Measurements from ENCODE around the gene C19orf38. TPM values are rescaled to one million over a fixed set of nuclear protein-coding genes. Genes with fewer than 3 reads are reported as not detected.

Gene C19orf38
- total RNA-seq, 4 donors from 2014 or later = 20.6 TPM; not detected in 3

- no peak for DNase-seq
- H3K4me1 ChIP-seq = no peaks in the 10 kb centered on the region
- H3K36me3 ChIP-seq = peaks cover 0 to 97% (median 0%) of the 10 kb centered on the region in 3 donors
- no peaks in the 10 kb centered on the region for H3K9me3 ChIP-seq
- no peak overlapping the region for H3K4me3 ChIP-seq
- TF ChIP-seq POLR2A (IDR thresholded peaks at IDR 0.05) (no peak), CTCF (IDR thresholded peaks at IDR 0.05) (no peak)
- peak overlapping the region; percentile 43 to 82 (median 63) for H3K27ac ChIP-seq
- no peaks in the 10 kb centered on the region for H3K27me3 ChIP-seq
Measured at GRCh38 chr19:10818301-10819123, 29.7 kb upstream of the C19orf38 start.

GRCh38 chr19:10819124-10820060 lies 28.8 kb upstream of the C19orf38 start:
- TF ChIP-seq CTCF (IDR thresholded peaks at IDR 0.05) = no peak
- no peak for TF ChIP-seq POLR2A (IDR thresholded peaks at IDR 0.05)
- Histone ChIP-seq H3K4me1 (no peaks in the 10 kb centered on the region), H3K27me3 (no peaks in the 10 kb centered on the region), H3K27ac (no peak overlapping the region), H3K4me3 (no peak overlapping the region), H3K36me3 (peaks cover 0 to 97% (median 0%) of the 10 kb centered on the region in 3 donors), H3K9me3 (no peaks in the 10 kb centered on the region)
- DNase-seq = no peak

- no peaks in the 10 kb centered on the region for H3K9me3 ChIP-seq
- no peak overlapping the region for H3K27ac ChIP-seq
- TF ChIP-seq CTCF (IDR thresholded peaks at IDR 0.05) (peak in 4 of 6 experiments; percentile 20 to 31 (median 26)), POLR2A (IDR thresholded peaks at IDR 0.05) (no peak)
- H3K4me1 ChIP-seq = no peaks in the 10 kb centered on the region
- H3K4me3 ChIP-seq = no peak overlapping the region
- H3K27me3 ChIP-seq = no peaks in the 10 kb centered on the region
- DNase-seq = no peak
- peaks cover 0 to 98% (median 0%) of the 10 kb centered on the region in 3 donors for H3K36me3 ChIP-seq
Measured at GRCh38 chr19:10820173-10820572, 28.0 kb upstream of the C19orf38 start.

- Histone ChIP-seq H3K9me3 (no peaks in the 10 kb centered on the region), H3K27me3 (no peaks in the 10 kb centered on the region), H3K27ac (no peak overlapping the region), H3K4me3 (no peak overlapping the region), H3K4me1 (no peaks in the 10 kb centered on the region), H3K36me3 (peaks cover 0 to 97% (median 2%) of the 10 kb centered on the region in 3 donors)
- TF ChIP-seq POLR2A (IDR thresholded peaks at IDR 0.05) = no peak
- no peak for TF ChIP-seq CTCF (IDR thresholded peaks at IDR 0.05)
- DNase-seq = peak in 1 of 3 donors; percentile 24
Measured at GRCh38 chr19:10823690-10824089, 24.5 kb upstream of the C19orf38 start.

GRCh38 chr19:10826231-10826630 lies 22.0 kb upstream of the C19orf38 start:
- Histone ChIP-seq H3K9me3 (no peaks in the 10 kb centered on the region), H3K27me3 (no peaks in the 10 kb centered on the region), H3K4me3 (no peak overlapping the region), H3K27ac (no peak overlapping the region), H3K36me3 (peaks cover 0 to 98% (median 2%) of the 10 kb centered on the region in 3 donors), H3K4me1 (no peaks in the 10 kb centered on the region)
- TF ChIP-seq POLR2A (IDR thresholded peaks at IDR 0.05) (no peak), CTCF (IDR thresholded peaks at IDR 0.05) (no peak)
- DNase-seq = no peak

Data from Peyer's patch (tissue), 4 donors.